Neural cell (in vitro differentiated cells): ENCODE results near the gene PCDHA1. TPM values are rescaled to one million over a fixed set of nuclear protein-coding genes. Genes with fewer than 3 reads are reported as not detected.

Source experiments
- H2AFZ ChIP-seq: fragments of 200-600, 300-800 bp; sonication (generic), shearing (Covaris generic); 2 replicates; pipeline ENCODE4 v1.6.0; 2014; ENCODE audit warnings: low read depth, mild to moderate bottlenecking, antibody characterized with exemption, low read length, moderate library complexity
- H3F3A ChIP-seq: fragments of 200-600 bp; shearing (Covaris generic); 2 replicates; pipeline ENCODE4 v1.6.1; 2016; ENCODE audit warnings: mild to moderate bottlenecking, moderate library complexity, mixed read lengths, antibody characterized with exemption, low read length; ENCODE audit not compliant: insufficient read depth, poor library complexity, severe bottlenecking
- H3K27ac ChIP-seq: fragments of 200-600, 300-800 bp; sonication (generic), shearing (Covaris generic); 2 replicates; pipeline ENCODE4 v1.5.1; 2014; ENCODE audit warnings: mild to moderate bottlenecking, low read length, moderate library complexity
- H3K27me3 ChIP-seq: fragments of 300-800, 200-600 bp; sonication (generic), shearing (Covaris generic); 2 replicates; pipeline ENCODE4 v1.6.0; 2014; ENCODE audit warnings: mild to moderate bottlenecking, low read depth, low read length, moderate library complexity; ENCODE audit not compliant: insufficient read depth
- H3K36me3 ChIP-seq: fragments of 300-800, 200-600 bp; sonication (generic), shearing (Covaris generic); 2 replicates; pipeline ENCODE4 v1.5.1; 2014; ENCODE audit warnings: mild to moderate bottlenecking, antibody characterized with exemption, low read length, moderate library complexity; ENCODE audit not compliant: insufficient read depth
- H3K4me2 ChIP-seq: fragments of 300-800, 200-600 bp; sonication (generic), shearing (Covaris generic); 2 replicates; pipeline ENCODE4 v1.6.0; 2014; ENCODE audit warnings: mild to moderate bottlenecking, low read length
- H3K4me3 ChIP-seq: fragments of 300-800, 200-600 bp; sonication (generic), shearing (Covaris generic); 2 replicates; pipeline ENCODE4 v1.5.1; 2014; ENCODE audit warnings: mild to moderate bottlenecking, low read length, moderate library complexity
- H3K79me2 ChIP-seq: fragments of 200-600 bp; shearing (Covaris generic); replicated peaks from 2 replicates; pipeline ENCODE4 v1.6.0; 2014; ENCODE audit warnings: mild to moderate bottlenecking, low read length, moderate library complexity; ENCODE audit not compliant: insufficient read depth
- H3K9ac ChIP-seq: fragments of 300-800, 200-600 bp; sonication (generic), shearing (Covaris generic); 2 replicates; pipeline ENCODE4 v1.6.1; 2016; ENCODE audit warnings: mild to moderate bottlenecking, low read length, mixed read lengths
- H3K9me2 ChIP-seq: fragments of 200-600 bp; shearing (Covaris generic); 2 replicates; pipeline ENCODE4 v1.6.1; 2016; ENCODE audit warnings: mild to moderate bottlenecking, low read length, mixed read lengths; ENCODE audit not compliant: insufficient read depth
- H3K9me3 ChIP-seq: fragments of 200-600, 300-800 bp; sonication (generic), shearing (Covaris generic); 2 replicates; pipeline ENCODE4 v1.6.1; 2016; ENCODE audit warnings: mild to moderate bottlenecking, mixed run types, low read length, moderate library complexity, mixed read lengths
- H4K20me1 ChIP-seq: fragments of 200-600 bp; shearing (Covaris generic); 2 replicates; pipeline ENCODE4 v1.6.1; 2016; ENCODE audit warnings: mild to moderate bottlenecking, mixed run types; ENCODE audit not compliant: insufficient read depth
- CTCF ChIP-seq: fragments of 450-650 bp; IDR thresholded peaks from 2 replicates; pipeline ENCODE4 v1.5.1; 2014; ENCODE audit warnings: antibody characterized with exemption, mild to moderate bottlenecking, moderate library complexity; ENCODE audit not compliant: poor library complexity, severe bottlenecking
- EP300 ChIP-seq: fragments of 450-650 bp; conservative IDR thresholded peaks from 2 replicates; pipeline ENCODE4 v1.6.1; 2014; ENCODE audit warnings: antibody characterized with exemption, mild to moderate bottlenecking, moderate library complexity; ENCODE audit not compliant: poor library complexity, severe bottlenecking
- EZH2 ChIP-seq: fragments of 200-600, 300-800 bp; shearing (Covaris generic), sonication (generic); IDR thresholded peaks from 2 replicates; pipeline ENCODE4 v1.6.1; 2014; ENCODE audit warnings: antibody characterized with exemption, low read length, borderline replicate concordance, mild to moderate bottlenecking; ENCODE audit not compliant: insufficient read depth, poor library complexity, severe bottlenecking
- MXI1 ChIP-seq: fragments of 450-650 bp; conservative IDR thresholded peaks from 2 replicates; pipeline ENCODE4 v1.6.1; 2014; ENCODE audit warnings: antibody characterized with exemption, mild to moderate bottlenecking; ENCODE audit not compliant: poor library complexity, severe bottlenecking
- POLR2AphosphoS5 ChIP-seq: IDR thresholded peaks from 2 replicates; pipeline ENCODE4 v1.6.1; 2012
- RAD21 ChIP-seq: fragments of 450-650 bp; conservative IDR thresholded peaks from 2 replicates; pipeline ENCODE4 v1.6.1; 2014; ENCODE audit warnings: antibody characterized with exemption, mild to moderate bottlenecking, moderate library complexity
- REST ChIP-seq: IDR thresholded peaks from 2 replicates; pipeline ENCODE4 v1.6.1; 2012; ENCODE audit warnings: borderline replicate concordance
- SMC3 ChIP-seq: fragments of 450-650 bp; conservative IDR thresholded peaks from 2 replicates; pipeline ENCODE4 v1.6.1; 2014; ENCODE audit warnings: antibody characterized with exemption, mild to moderate bottlenecking, moderate library complexity; ENCODE audit not compliant: poor library complexity
- TAF1 ChIP-seq: IDR thresholded peaks from 2 replicates; pipeline ENCODE4 v1.6.1; 2012; ENCODE audit warnings: low read depth
- polyA plus RNA-seq: library from polyadenylated mRNA; depleted of rRNA; stranded (reverse); fragments of >200 nt; gene quantifications from 2 replicates; pipeline ENCODE4 v1.2.3, GENCODE V29; 2014

The PCDHA1 gene
- polyA plus RNA-seq, 1 donor from 2014 or later, result 0.28 TPM

- no peak overlapping the region for H3K4me3 ChIP-seq
- H3F3A ChIP-seq, result no peaks in the 10 kb centered on the region
- H3K79me2 ChIP-seq, result no peaks in the 10 kb centered on the region
- peaks cover 65% of the 10 kb centered on the region for H3K9me3 ChIP-seq
- TF ChIP-seq SMC3 (no peak), TAF1 (no peak), EZH2 (no peak), REST (no peak)
- H3K9ac ChIP-seq, result no peak overlapping the region
- H3K27ac ChIP-seq, result no peak overlapping the region
- H3K4me2 ChIP-seq, result no peak overlapping the region
- peaks cover 8% of the 10 kb centered on the region for H3K36me3 ChIP-seq
- H3K27me3 ChIP-seq, result no peaks in the 10 kb centered on the region
- H3K9me2 ChIP-seq, result no peaks in the 10 kb centered on the region
- no peaks in the 10 kb centered on the region for H4K20me1 ChIP-seq
- H2AFZ ChIP-seq, result no peak overlapping the region
Measured at GRCh38 chr5:140791089-140791488, 5.1 kb downstream of the PCDHA1 start.

- TF ChIP-seq EZH2 (no peak), EP300 (no peak), REST (no peak), SMC3 (peak; percentile 57), CTCF (peak; percentile 61), TAF1 (no peak), RAD21 (peak; percentile 66), POLR2AphosphoS5 (no peak), MXI1 (no peak)
- Histone ChIP-seq H3K27me3 (no peaks in the 10 kb centered on the region), H3K27ac (peak within 1 kb of the TSS; percentile 58), H3K79me2 (peaks cover 5% of the 10 kb centered on the region), H3K9ac (peak within 1 kb of the TSS; percentile 52), H3K4me3 (peak within 1 kb of the TSS; percentile 59), H3F3A (no peaks in the 10 kb centered on the region), H2AFZ (no peak within 1 kb of the TSS), H4K20me1 (no peaks in the 10 kb centered on the region), H3K9me2 (no peaks in the 10 kb centered on the region), H3K9me3 (peaks cover 62% of the 10 kb centered on the region), H3K4me2 (no peak within 1 kb of the TSS), H3K36me3 (peaks cover 19% of the 10 kb centered on the region)
Measured at GRCh38 chr5:140794595-140795258, 8.8 kb downstream of the PCDHA1 start, which contains the start of gene PCDHA2. Gene PCDHA2, plus strand, starts transcription at chr5:140794852.
